ENCODE results near the gene RAMP1.

The RAMP1 gene

GRCh38 chr2:237898057-237898414 is 38.6 kb downstream of the RAMP1 start:
- DNase-seq = no peak

- DNase-seq = no peak
Observed at GRCh38 chr2:237900891-237901831, 41.7 kb downstream of the RAMP1 start.

GRCh38 chr2:237901932-237902850 is 42.8 kb downstream of the RAMP1 start:
- no peak for DNase-seq

- DNase-seq = peak in 1 of 2 donors; percentile 15
Observed at GRCh38 chr2:237904831-237905599, 45.6 kb downstream of the RAMP1 start.

- no peak for DNase-seq
Observed at GRCh38 chr2:237907144-237907543, 47.7 kb downstream of the RAMP1 start.

- DNase-seq = no peak
Observed at GRCh38 chr2:237909075-237909695, 49.8 kb downstream of the RAMP1 start.

- DNase-seq = no peak
Observed at GRCh38 chr2:237909801-237910475, 50.5 kb downstream of the RAMP1 start.

GRCh38 chr2:237910576-237911362 is 51.3 kb downstream of the RAMP1 start:
- no peak for DNase-seq

- DNase-seq = no peak
Observed at GRCh38 chr2:237911363-237912017, 52.1 kb downstream of the RAMP1 start.

GRCh38 chr2:237912271-237913192 is 53.1 kb downstream of the RAMP1 start:
- DNase-seq = no peak

GRCh38 chr2:237913193-237913917 is 53.9 kb downstream of the RAMP1 start:
- DNase-seq = no peak

GRCh38 chr2:237915576-237915975 is 56.2 kb downstream of the RAMP1 start:
- DNase-seq = no peak

GRCh38 chr2:237916296-237916695 is 56.9 kb downstream of the RAMP1 start:
- DNase-seq = no peak

- DNase-seq = no peak
Observed at GRCh38 chr2:237917696-237918374, 58.4 kb downstream of the RAMP1 start.

- DNase-seq = no peak
Observed at GRCh38 chr2:237919593-237919992, 60.2 kb downstream of the RAMP1 start.

- no peak for DNase-seq
Observed at GRCh38 chr2:237920673-237921072, 61.2 kb downstream of the RAMP1 start.

GRCh38 chr2:237921967-237922492 is 62.6 kb downstream of the RAMP1 start:
- DNase-seq = no peak

All from stimulated activated CD4-positive, alpha-beta T cell treated with anti-CD3 and anti-CD28 coated beads, Interleukin-2, amount 100 ng/mL, for 48 hours (primary cell).